Spinal cord (tissue), 10 donors: Measurements from ENCODE around the gene NME5. TPM values are rescaled to one million over a fixed set of nuclear protein-coding genes. Genes with fewer than 3 reads are reported as not detected.

Experiments used
- DNase-seq, 6 donors: peaks; one replicate each; pipeline versions ENCODE4 v3.0.0 to v3.0.0-alpha.2; 2013 to 2015; ENCODE audit warnings: low spot score in 6 of 6, low read depth in 4 of 6
- H3K27ac ChIP-seq: one replicate; pipeline ENCODE4 v1.5.1; 2013; ENCODE audit warnings: low read depth, low read length, control low read depth
- H3K27me3 ChIP-seq: one replicate; pipeline ENCODE4 v1.6.1; 2013; ENCODE audit warnings: low read length; ENCODE audit not compliant: control insufficient read depth, insufficient read depth
- H3K36me3 ChIP-seq: one replicate; pipeline ENCODE4 v1.6.1; 2013; ENCODE audit warnings: low read length; ENCODE audit not compliant: control insufficient read depth, insufficient read depth
- H3K4me1 ChIP-seq: one replicate; pipeline ENCODE4 v1.6.1; 2013; ENCODE audit warnings: low read length; ENCODE audit not compliant: control insufficient read depth, insufficient read depth
- H3K4me3 ChIP-seq: one replicate; pipeline ENCODE4 v1.5.1; 2013; ENCODE audit warnings: low read depth, low read length, control low read depth
- H3K9me3 ChIP-seq: one replicate; pipeline ENCODE4 v1.6.1; 2013; ENCODE audit warnings: low read length; ENCODE audit not compliant: control insufficient read depth, insufficient read depth
- WGBS: methylation state at CpG from one replicate; pipeline ENCODE4 v1.1.5; 2013; ENCODE audit warnings: missing lambda C conversion rate; ENCODE audit not compliant: insufficient coverage; 5-methylcytosine and 5-hydroxymethylcytosine counted together
- polyA plus RNA-seq, 2 donors: library from polyadenylated mRNA; unstranded; fragments of 120-200 nt; gene quantifications; one replicate each; pipeline ENCODE4 v1.2.1, GENCODE V29; 2013; ENCODE audit not compliant: insufficient read length in 2 of 2
- small RNA-seq: library from RNA; depleted of rRNA; stranded (forward); fragments of <200 nt; gene quantifications from one replicate; pipeline ENCODE3, GENCODE V24; 2014; ENCODE audit warnings: low replicate concordance
- total RNA-seq, 2 donors: library from RNA; depleted of rRNA in 1 of 2; stranded (reverse); fragments of 120-200 nt in 1 of 2; fragments of >200 nt in 1 of 2; gene quantifications; one replicate each; pipeline versions ENCODE4 v1.2.3 to v1.2.4, GENCODE V29; 2013 to 2014
- donor health status: healthy.

NME5 gene
- total and polyA plus RNA-seq, 4 donors, result 17.0 to 24.4 (median 22.4) TPM

- H3K27ac ChIP-seq, result no peak overlapping the region
- H3K36me3 ChIP-seq, result no peaks in the 10 kb centered on the region
- H3K27me3 ChIP-seq, result no peaks in the 10 kb centered on the region
- no peaks in the 10 kb centered on the region for H3K9me3 ChIP-seq
- H3K4me3 ChIP-seq, result no peak overlapping the region
- peak in 3 of 6 donors; percentile 7 to 60 (median 29) for DNase-seq
- H3K4me1 ChIP-seq, result no peaks in the 10 kb centered on the region
- 43% methylated on average over 4 of the region's 6 CpGs for WGBS
These were observed 70.3 kb downstream of the NME5 start for GRCh38 chr5:138068742-138069600.

- WGBS, result 93% methylated on average over 6 of the region's 8 CpGs
- DNase-seq, result peak in 1 of 6 donors; percentile 41
- Histone ChIP-seq H3K27ac (no peak overlapping the region), H3K4me1 (no peaks in the 10 kb centered on the region), H3K27me3 (no peaks in the 10 kb centered on the region), H3K9me3 (no peaks in the 10 kb centered on the region), H3K4me3 (no peak overlapping the region), H3K36me3 (no peaks in the 10 kb centered on the region)
These were observed 71.3 kb downstream of the NME5 start for GRCh38 chr5:138067945-138068344.

Small RNAs within 50 kb of the gene (small RNA-seq; reads per million reads assigned to genes)
- gene RNU6-1148P, result not detected
- not detected for gene RNU6-460P
- gene RNU6-888P, result not detected

Other genes starting within 250 kb of the NME5 start
- gene PKD2L2, start 250.0 kb downstream of the NME5 start, total RNA-seq, result not detected
- gene PKD2L2, start 250.0 kb downstream of the NME5 start, polyA plus RNA-seq, result under 1 TPM; 0.21 to 0.63 TPM
- 10 to 100 TPM; 39.5 to 92.9 TPM for gene FAM13B, start 106.3 kb downstream of the NME5 start, total RNA-seq
- 10 to 100 TPM; 65.2 to 79.0 TPM for gene FAM13B, start 106.3 kb downstream of the NME5 start, polyA plus RNA-seq
- gene WNT8A, start 55.4 kb downstream of the NME5 start, total RNA-seq, result not detected
- gene WNT8A, start 55.4 kb downstream of the NME5 start, polyA plus RNA-seq, result under 1 TPM; 0.22 to 0.30 TPM
- 10 to 100 TPM; 47.0 to 72.7 TPM for gene BRD8, start 39.2 kb upstream of the NME5 start, total RNA-seq
- gene BRD8, start 39.2 kb upstream of the NME5 start, polyA plus RNA-seq, result 100 to 1,000 TPM in 1 of 2 donors, 10 to 100 TPM in 1; 86.7 to 111 TPM
- 10 to 100 TPM; 13.5 to 18.7 TPM for gene KIF20A, start 39.7 kb upstream of the NME5 start, total RNA-seq
- gene KIF20A, start 39.7 kb upstream of the NME5 start, polyA plus RNA-seq, result 10 to 100 TPM; 11.5 to 14.0 TPM
- 10 to 100 TPM; 40.0 to 47.5 TPM for gene CDC23, start 73.9 kb upstream of the NME5 start, total RNA-seq
- 10 to 100 TPM; 37.9 to 38.6 TPM for gene CDC23, start 73.9 kb upstream of the NME5 start, polyA plus RNA-seq
- gene GFRA3, start 135.2 kb upstream of the NME5 start, total RNA-seq, result 1 to 10 TPM; 3.2 to 6.3 TPM
- 10 to 100 TPM in 1 of 2 donors, 1 to 10 TPM in 1; 2.8 to 13.6 TPM for gene GFRA3, start 135.2 kb upstream of the NME5 start, polyA plus RNA-seq
- 1 to 10 TPM; 3.7 to 4.4 TPM for gene CDC25C, start 192.4 kb upstream of the NME5 start, total RNA-seq
- gene CDC25C, start 192.4 kb upstream of the NME5 start, polyA plus RNA-seq, result 1 to 10 TPM; 3.3 to 4.2 TPM
- 10 to 100 TPM; 21.5 to 26.2 TPM for gene FAM53C, start 198.8 kb upstream of the NME5 start, total RNA-seq
- gene FAM53C, start 198.8 kb upstream of the NME5 start, polyA plus RNA-seq, result 10 to 100 TPM; 33.8 to 34.9 TPM
- 10 to 100 TPM; 76.6 to 77.8 TPM for gene KDM3B, start 213.3 kb upstream of the NME5 start, total RNA-seq
- gene KDM3B, start 213.3 kb upstream of the NME5 start, polyA plus RNA-seq, result 10 to 100 TPM; 62.2 to 73.4 TPM